ENCODE measurements around the gene XIST.

GRCh38 chrX:73850124-73851013 is 2.1 kb downstream of the XIST start:
- no peak for TF ChIP-seq CSRNP3 (CRISPR knock-in tag; IDR thresholded peaks at IDR 0.05)
- no peak for TF ChIP-seq TOX (CRISPR knock-in tag; IDR thresholded peaks at IDR 0.05; ENCODE audit: borderline replicate concordance)
- no peak for TF ChIP-seq ZNF70 (CRISPR knock-in tag; IDR thresholded peaks at IDR 0.05)
- no peak for TF ChIP-seq ZNF8 (CRISPR knock-in tag; IDR thresholded peaks at IDR 0.05)
- no peak for TF ChIP-seq PATZ1 (CRISPR knock-in tag; IDR thresholded peaks at IDR 0.05; ENCODE audit: borderline replicate concordance)
- no peak for TF ChIP-seq CREB5 (CRISPR knock-in tag; IDR thresholded peaks at IDR 0.05; ENCODE audit: low read depth)
- no peak for TF ChIP-seq SNAI2 (CRISPR knock-in tag; IDR thresholded peaks at IDR 0.05)
- no peak for TF ChIP-seq POU6F1 (CRISPR knock-in tag; IDR thresholded peaks at IDR 0.05; ENCODE audit: borderline replicate concordance, low read depth)
- TF ChIP-seq ISL1 (CRISPR knock-in tag; IDR thresholded peaks at IDR 0.05) = no peak
- no peak for TF ChIP-seq RARB (CRISPR knock-in tag; IDR thresholded peaks at IDR 0.05)
- TF ChIP-seq PPARA (CRISPR knock-in tag; IDR thresholded peaks at IDR 0.05; ENCODE audit: borderline replicate concordance) = no peak
- TF ChIP-seq ZFP30 (CRISPR knock-in tag; IDR thresholded peaks at IDR 0.05) = no peak
- TF ChIP-seq TSHZ2 (CRISPR knock-in tag; IDR thresholded peaks at IDR 0.05) = no peak
